IgD-negative memory B cell (primary cell): Measurements from ENCODE around the gene PDE11A. TPM values are rescaled to one million over a fixed set of nuclear protein-coding genes. Genes with fewer than 3 reads are reported as not detected.

Experiments
- H3K27ac Mint-ChIP-seq, 3 donors: one replicate each; pipeline ENCODE4 v1.8.0; 2020 to 2022; ENCODE audit warnings: mild to moderate bottlenecking in 3 of 3, mixed read lengths in 3 of 3, moderate library complexity in 1 of 3
- H3K27me3 Mint-ChIP-seq: one replicate; pipeline ENCODE4 v1.8.0; 2021; ENCODE audit warnings: mixed read lengths
- H3K36me3 Mint-ChIP-seq: one replicate; pipeline ENCODE4 v1.8.0; 2020; ENCODE audit warnings: mild to moderate bottlenecking, mixed read lengths
- H3K4me1 Mint-ChIP-seq, 3 donors: one replicate each; pipeline ENCODE4 v1.8.0; 2020 to 2022; ENCODE audit warnings: mixed read lengths in 3 of 3, mild to moderate bottlenecking in 1 of 3
- H3K4me3 Mint-ChIP-seq, 4 donors: one replicate each; pipeline ENCODE4 v1.8.0; 2020 to 2022; ENCODE audit warnings: mild to moderate bottlenecking in 4 of 4, mixed read lengths in 4 of 4, moderate library complexity in 3 of 4
- H3K9me3 Mint-ChIP-seq, 3 donors: one replicate each; pipeline ENCODE4 v1.8.0; 2020 to 2021; ENCODE audit warnings: mixed read lengths in 3 of 3, mild to moderate bottlenecking in 1 of 3
- polyA plus RNA-seq: library from polyadenylated mRNA; unstranded; fragments of 300-500 nt; fragmentation: Illumina TruSeq; gene quantifications from one replicate; pipeline ENCODE4 v1.2.3, GENCODE V29; 2021

PDE11A gene
- polyA plus RNA-seq, 1 donor from 2014 or later: not detected

DNA sequence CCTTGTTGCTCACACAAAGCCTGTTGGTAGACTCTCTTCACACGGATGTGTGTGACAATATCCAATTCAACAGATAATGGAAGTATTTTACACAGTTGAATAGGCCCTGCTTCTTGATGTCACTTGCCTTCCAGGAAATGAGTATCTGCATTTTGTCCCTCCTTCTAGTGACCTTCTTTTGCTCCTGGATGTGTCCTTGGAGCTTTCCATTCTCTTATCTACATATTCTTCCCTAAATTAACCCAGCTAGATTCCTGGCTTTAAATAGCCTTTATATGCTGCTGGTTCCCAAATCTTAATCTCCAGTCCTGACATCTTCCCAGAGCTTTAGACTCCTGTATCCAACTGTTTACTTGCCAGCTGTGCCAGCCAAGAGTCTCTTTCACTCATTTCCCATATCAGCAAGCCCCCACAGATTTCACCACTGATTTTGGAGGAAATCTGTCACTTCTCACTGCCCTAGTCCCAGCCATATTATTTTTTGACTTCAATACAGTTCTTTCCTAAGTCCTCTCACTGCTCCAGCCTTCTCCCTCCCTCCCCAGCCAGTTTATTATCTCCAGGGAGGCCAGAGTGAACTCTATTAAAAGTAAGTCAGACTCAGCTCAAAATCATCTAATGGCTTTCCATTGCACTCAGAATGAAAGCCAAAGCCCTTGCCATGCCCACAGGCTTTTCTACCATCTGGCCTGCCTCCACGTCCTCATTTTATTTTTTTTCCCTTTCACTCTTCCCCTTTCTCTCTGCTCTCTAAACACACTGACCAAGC lies 170.0 kb downstream of the PDE11A start:
- H3K36me3 Mint-ChIP-seq: no peaks in the 10 kb centered on the region
- H3K27me3 Mint-ChIP-seq: peaks cover 8% of the 10 kb centered on the region
- no peak overlapping the region for H3K27ac Mint-ChIP-seq
- H3K4me3 Mint-ChIP-seq: no peak overlapping the region
- no peaks in the 10 kb centered on the region for H3K4me1 Mint-ChIP-seq
- no peaks in the 10 kb centered on the region for H3K9me3 Mint-ChIP-seq

DNA sequence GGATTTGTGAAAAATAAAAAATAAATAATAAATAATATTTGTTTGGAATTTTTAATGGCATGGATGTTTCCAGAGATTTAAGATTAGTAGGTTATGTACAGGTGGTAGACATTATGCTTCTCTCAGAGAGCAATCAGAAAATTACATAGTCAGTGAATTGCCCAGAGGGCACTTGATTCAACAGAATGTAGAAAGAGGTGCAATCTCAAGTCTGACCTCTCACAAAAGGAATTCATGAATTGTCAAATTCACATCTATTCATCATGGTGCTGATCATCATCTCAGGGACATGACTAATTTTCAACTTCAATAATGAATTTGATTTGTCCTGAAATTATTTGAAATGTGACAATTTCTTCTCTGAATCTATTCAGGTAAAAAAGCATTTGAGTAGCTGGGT lies 172.5 kb downstream of the PDE11A start:
- no peak overlapping the region for H3K27ac Mint-ChIP-seq
- H3K9me3 Mint-ChIP-seq: no peaks in the 10 kb centered on the region
- no peaks in the 10 kb centered on the region for H3K36me3 Mint-ChIP-seq
- no peaks in the 10 kb centered on the region for H3K4me1 Mint-ChIP-seq
- peaks cover 2% of the 10 kb centered on the region for H3K27me3 Mint-ChIP-seq
- H3K4me3 Mint-ChIP-seq: no peak overlapping the region

DNA sequence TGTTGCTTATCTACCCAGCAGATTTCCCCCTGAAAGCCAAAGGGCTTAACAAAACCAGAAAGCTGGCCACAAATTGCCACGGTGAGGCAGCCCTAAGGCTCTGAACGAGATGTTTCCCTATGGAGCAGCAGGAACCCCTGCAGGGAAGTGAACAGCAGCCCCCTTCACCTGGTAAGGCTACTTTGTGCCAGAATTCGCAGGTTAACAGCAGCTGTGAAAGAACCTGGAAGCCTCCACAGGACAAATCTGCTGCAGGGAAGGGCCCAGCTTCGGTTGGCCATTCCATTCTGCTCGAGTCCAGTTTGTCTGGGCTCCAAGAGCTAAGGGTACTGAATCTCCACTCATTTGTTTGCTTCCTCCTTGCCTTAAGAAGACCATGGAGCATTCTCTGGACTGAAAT lies 175.3 kb downstream of the PDE11A start:
- no peak overlapping the region for H3K27ac Mint-ChIP-seq
- H3K4me1 Mint-ChIP-seq: no peaks in the 10 kb centered on the region
- no peaks in the 10 kb centered on the region for H3K9me3 Mint-ChIP-seq
- H3K27me3 Mint-ChIP-seq: peaks cover 3% of the 10 kb centered on the region
- H3K4me3 Mint-ChIP-seq: no peak overlapping the region
- H3K36me3 Mint-ChIP-seq: no peaks in the 10 kb centered on the region

DNA sequence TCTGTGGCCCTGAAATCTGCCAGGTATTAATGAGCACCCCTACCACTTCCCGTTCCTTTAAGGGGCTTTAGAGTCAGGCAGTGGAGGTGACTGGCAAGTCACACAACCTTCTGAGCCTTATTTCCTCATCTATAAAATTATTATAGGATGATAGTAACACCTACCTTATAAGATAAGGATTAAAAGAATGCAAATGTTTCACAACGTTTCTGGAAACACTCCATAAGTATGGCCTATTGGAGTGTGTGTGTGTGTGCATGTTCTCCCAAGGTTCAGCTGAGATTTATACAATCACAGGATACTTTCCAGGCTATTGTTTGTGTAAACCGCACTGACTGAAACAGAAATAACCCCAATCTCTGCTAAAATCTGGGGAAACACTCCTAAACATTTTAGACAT lies 176.0 kb downstream of the PDE11A start:
- H3K9me3 Mint-ChIP-seq: no peaks in the 10 kb centered on the region
- no peaks in the 10 kb centered on the region for H3K36me3 Mint-ChIP-seq
- H3K27ac Mint-ChIP-seq: no peak overlapping the region
- no peak overlapping the region for H3K4me3 Mint-ChIP-seq
- H3K4me1 Mint-ChIP-seq: no peaks in the 10 kb centered on the region
- peaks cover 3% of the 10 kb centered on the region for H3K27me3 Mint-ChIP-seq

DNA sequence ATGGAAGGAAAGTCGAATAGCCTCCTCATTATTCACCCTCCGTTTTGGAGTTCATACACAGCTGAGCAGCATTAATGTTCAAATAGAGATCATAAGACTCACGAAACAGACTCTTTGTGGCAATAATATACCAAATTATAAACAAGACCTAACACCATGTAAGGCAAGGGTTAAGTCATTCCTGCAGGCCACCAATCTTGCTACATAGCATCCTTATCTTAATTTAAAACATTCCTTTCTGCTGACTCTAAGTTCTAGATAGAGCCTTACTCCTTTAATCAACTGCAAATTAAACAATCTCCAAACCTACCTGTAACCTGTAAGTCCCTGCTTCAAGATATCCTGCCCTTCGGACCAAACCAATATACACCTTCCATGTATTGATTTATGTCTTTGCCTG lies 178.0 kb downstream of the PDE11A start:
- H3K4me1 Mint-ChIP-seq: no peaks in the 10 kb centered on the region
- no peaks in the 10 kb centered on the region for H3K36me3 Mint-ChIP-seq
- peaks cover 3% of the 10 kb centered on the region for H3K27me3 Mint-ChIP-seq
- no peak overlapping the region for H3K27ac Mint-ChIP-seq
- no peak overlapping the region for H3K4me3 Mint-ChIP-seq
- no peaks in the 10 kb centered on the region for H3K9me3 Mint-ChIP-seq

DNA sequence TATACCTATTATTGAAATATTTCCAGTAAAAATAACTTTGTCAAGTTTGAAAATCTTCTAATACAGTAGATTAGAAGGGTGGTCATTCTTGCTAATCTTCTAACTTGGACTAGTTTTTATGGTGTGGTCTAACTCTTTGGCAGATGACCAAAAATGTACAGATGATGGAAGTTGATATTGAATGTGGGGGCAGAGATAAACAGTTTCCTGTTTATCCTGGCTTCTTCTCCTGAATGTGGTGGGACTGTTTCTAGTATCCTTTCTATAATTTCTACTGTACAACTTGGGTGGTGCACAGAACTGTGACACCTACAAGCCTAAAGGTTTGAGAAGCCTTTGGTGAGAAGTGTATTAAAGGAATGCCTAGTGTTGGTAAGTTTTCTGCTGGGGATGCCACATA lies 178.7 kb downstream of the PDE11A start:
- no peak overlapping the region for H3K4me3 Mint-ChIP-seq
- no peaks in the 10 kb centered on the region for H3K36me3 Mint-ChIP-seq
- no peaks in the 10 kb centered on the region for H3K9me3 Mint-ChIP-seq
- no peak overlapping the region for H3K27ac Mint-ChIP-seq
- H3K27me3 Mint-ChIP-seq: peaks cover 3% of the 10 kb centered on the region
- no peaks in the 10 kb centered on the region for H3K4me1 Mint-ChIP-seq

DNA sequence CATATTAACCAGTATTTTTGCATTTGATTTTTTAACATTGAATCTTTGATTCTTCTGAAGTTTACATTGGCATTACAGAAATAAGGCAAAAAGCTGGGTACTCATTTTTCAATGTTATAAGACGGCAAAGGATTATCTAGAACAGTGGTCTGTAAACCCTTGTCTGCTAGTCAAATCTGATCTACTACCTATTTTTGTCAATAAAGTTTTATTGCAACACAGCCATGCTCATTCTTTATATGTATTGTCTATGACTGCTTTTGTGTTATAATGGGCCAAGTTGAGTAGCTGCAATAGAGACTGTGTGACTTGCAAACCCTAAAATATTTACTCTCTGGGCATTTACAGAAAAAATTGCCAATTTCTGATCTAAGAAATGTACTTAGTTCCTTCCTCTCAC lies 181.0 kb downstream of the PDE11A start:
- Mint-ChIP-seq H3K9me3 (no peaks in the 10 kb centered on the region), H3K36me3 (no peaks in the 10 kb centered on the region), H3K4me3 (no peak overlapping the region), H3K4me1 (no peaks in the 10 kb centered on the region), H3K27me3 (peaks cover 5% of the 10 kb centered on the region), H3K27ac (no peak overlapping the region)

DNA sequence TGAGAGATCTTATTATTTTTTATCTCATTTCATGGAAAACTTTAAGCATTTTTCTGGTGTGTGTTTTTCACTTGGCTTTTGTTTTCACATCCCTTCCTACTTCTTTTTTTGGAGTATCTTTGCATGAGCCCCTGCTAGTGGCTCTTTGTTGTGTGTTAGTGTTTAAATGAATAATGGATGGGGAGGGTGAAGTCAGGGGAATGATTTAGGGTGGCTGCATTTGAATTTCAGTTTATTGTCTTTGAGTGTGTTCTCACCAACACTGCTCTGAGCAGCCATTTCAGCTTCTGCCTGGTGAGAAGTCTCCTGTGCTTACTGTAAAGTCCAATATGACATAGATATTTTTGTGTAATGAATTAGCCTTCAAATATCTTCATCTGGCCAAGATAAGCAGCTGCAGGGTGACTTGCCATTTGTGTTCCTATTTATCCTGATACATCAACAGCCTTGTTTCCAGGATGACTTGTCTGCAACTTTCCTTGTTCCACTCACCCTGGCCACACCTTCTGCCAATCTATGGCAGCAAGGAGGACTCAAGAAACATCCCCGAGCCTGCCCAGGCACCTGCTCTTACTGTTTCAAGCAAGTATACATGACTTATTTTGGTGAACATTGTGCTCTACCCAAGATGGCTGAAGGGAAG lies 182.6 kb downstream of the PDE11A start:
- no peak overlapping the region for H3K4me3 Mint-ChIP-seq

DNA sequence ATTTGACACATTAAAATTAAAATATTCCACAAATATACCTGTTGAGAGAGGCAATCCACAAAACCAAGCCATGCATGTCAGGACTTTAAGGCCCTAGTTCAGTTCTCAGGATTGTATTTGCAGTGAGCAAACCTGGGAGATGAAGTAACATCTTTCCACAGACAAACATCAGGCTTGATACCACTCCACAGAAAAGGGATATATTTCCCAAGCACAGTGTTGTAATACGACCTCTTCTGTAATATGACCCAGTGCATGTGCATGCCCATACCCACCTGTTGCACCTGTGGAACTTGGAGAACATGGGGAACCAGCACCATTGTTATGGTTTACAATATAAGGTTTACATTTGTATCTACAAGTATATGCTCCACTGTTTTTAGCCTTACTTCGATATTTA lies 184.0 kb downstream of the PDE11A start:
- no peaks in the 10 kb centered on the region for H3K36me3 Mint-ChIP-seq
- no peaks in the 10 kb centered on the region for H3K4me1 Mint-ChIP-seq
- peaks cover 5% of the 10 kb centered on the region for H3K27me3 Mint-ChIP-seq
- H3K27ac Mint-ChIP-seq: no peak overlapping the region
- no peak overlapping the region for H3K4me3 Mint-ChIP-seq
- H3K9me3 Mint-ChIP-seq: peaks cover 0 to under 1% (median 0%) of the 10 kb centered on the region in 3 donors

More for the DNA sequence above, 182.6 kb downstream of the PDE11A start:
- Mint-ChIP-seq H3K36me3 (no peaks in the 10 kb centered on the region), H3K27ac (no peak overlapping the region), H3K27me3 (peaks cover 5% of the 10 kb centered on the region), H3K4me1 (no peaks in the 10 kb centered on the region), H3K9me3 (no peaks in the 10 kb centered on the region)

DNA sequence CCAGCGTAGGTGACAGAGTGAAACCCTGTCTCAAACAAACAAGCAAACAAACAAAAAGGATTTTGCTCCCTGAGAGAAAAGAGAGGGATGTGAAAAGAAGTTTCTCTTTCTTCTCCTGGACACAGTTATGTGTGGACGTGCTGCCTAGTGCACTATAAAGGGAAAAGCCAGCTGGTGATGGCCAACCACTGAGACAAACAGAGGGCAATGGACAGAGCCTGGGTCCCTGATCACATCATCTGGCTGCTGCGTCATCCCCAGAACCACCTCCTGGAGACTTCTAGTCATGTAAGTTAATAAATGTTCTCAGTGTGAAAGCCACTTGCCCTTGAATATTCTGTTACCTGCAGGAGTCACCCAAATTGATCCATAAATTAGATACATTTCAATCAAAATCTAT lies 184.9 kb downstream of the PDE11A start:
- Mint-ChIP-seq H3K27ac (no peak overlapping the region), H3K9me3 (peaks cover 0 to 2% (median 0%) of the 10 kb centered on the region in 3 donors), H3K27me3 (peaks cover 3% of the 10 kb centered on the region), H3K4me1 (no peaks in the 10 kb centered on the region), H3K4me3 (no peak overlapping the region), H3K36me3 (no peaks in the 10 kb centered on the region)

DNA sequence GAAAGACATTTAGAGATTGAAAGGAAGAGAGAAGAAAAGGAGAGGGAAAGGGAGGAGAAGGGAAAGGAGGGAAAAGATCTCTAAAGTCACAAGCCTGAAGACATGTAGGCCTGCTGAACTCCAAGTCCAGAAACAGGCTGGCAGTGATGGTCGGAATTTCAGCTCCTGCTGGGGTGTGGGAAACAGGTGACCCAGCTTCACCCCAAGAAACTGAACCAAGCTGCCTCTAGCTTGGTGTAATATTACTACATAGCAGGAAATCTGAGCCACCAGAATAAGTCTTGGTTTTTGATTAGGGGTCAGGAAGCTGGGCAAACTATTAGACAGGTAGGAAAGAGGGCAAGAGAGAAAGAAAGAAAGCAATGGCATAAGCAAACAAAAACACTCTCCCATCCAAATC lies 185.8 kb downstream of the PDE11A start:
- no peak overlapping the region for H3K27ac Mint-ChIP-seq
- no peak overlapping the region for H3K4me3 Mint-ChIP-seq
- H3K27me3 Mint-ChIP-seq: peaks cover 2% of the 10 kb centered on the region
- H3K36me3 Mint-ChIP-seq: no peaks in the 10 kb centered on the region
- no peaks in the 10 kb centered on the region for H3K4me1 Mint-ChIP-seq
- peaks cover 0 to 2% (median 0%) of the 10 kb centered on the region in 3 donors for H3K9me3 Mint-ChIP-seq

DNA sequence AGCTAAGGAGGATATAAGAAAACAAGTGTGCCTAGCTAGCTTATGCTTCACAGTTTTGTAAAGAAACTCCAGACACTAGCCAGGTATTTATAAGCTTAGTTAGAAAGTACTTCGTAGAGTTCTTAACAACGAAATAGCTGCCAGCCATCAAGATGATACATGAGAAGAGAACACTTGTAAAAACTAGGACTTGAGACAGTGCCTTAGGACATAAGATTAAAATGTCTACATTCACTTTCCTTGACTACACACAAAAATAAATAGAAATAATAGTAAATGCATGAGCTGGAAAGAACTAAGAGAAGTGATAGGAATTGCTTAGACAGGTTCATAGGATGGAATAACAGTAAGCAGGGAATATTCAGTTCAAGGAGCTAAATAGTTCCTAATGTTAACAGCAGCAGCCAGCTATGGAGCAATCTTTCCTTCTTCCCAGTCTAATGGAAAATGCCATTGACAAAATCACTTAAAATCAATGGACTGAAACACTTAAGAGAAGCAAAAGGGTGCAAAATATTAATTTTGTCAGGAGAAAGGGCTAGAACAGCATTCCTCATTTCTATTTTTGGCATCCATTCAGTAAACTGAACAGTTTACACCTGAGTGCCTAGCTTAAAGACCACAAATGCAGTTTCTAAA lies 186.6 kb downstream of the PDE11A start:
- Mint-ChIP-seq H3K36me3 (no peaks in the 10 kb centered on the region), H3K4me1 (no peaks in the 10 kb centered on the region), H3K9me3 (peaks cover 0 to 3% (median 2%) of the 10 kb centered on the region in 3 donors), H3K4me3 (no peak overlapping the region), H3K27ac (no peak overlapping the region), H3K27me3 (peaks cover 2% of the 10 kb centered on the region)

DNA sequence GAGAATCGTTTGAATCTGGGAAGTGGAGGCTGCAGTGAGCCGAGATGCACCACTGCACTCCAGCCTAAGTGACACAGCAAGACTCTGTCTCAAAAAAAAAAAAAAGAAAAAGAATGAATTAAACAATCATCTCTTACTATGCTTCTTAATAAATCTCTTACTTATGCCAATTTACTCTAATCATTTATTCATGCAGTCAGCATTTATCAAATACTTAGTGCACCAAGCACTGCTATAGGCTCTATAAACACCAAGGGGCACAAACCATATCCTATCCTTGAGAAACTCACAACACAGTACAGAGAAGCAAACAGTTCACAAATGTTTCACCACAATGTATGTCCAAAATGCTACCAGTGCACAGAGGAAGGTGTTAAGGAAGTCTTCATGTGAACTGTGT lies 189.4 kb downstream of the PDE11A start:
- Mint-ChIP-seq H3K4me1 (no peaks in the 10 kb centered on the region), H3K9me3 (peaks cover 0 to 6% (median 2%) of the 10 kb centered on the region in 3 donors), H3K36me3 (no peaks in the 10 kb centered on the region), H3K27me3 (peaks cover 5% of the 10 kb centered on the region), H3K4me3 (no peak overlapping the region), H3K27ac (no peak overlapping the region)

DNA sequence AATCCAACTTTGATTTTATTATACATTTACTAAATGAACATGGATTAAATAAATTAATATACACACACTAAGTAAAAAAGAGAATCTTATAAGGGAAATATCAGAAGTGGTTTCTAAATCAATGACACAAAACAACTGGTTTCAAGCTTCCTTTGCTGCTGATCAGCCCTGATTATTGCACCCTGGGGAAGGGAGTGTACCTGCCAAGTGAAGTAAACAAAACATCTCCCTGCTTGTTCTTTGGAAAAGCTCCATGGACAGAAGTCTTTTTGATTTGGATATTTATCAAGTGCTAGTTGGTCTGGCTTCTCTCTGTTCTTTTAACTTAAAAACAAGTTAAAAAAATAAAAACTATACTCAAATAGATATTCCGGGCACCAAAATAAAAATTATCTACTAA lies 190.1 kb downstream of the PDE11A start:
- H3K4me1 Mint-ChIP-seq: no peaks in the 10 kb centered on the region
- no peaks in the 10 kb centered on the region for H3K36me3 Mint-ChIP-seq
- H3K27me3 Mint-ChIP-seq: peaks cover 5% of the 10 kb centered on the region
- peaks cover 0 to 6% (median 2%) of the 10 kb centered on the region in 3 donors for H3K9me3 Mint-ChIP-seq
- H3K4me3 Mint-ChIP-seq: no peak overlapping the region
- no peak overlapping the region for H3K27ac Mint-ChIP-seq

DNA sequence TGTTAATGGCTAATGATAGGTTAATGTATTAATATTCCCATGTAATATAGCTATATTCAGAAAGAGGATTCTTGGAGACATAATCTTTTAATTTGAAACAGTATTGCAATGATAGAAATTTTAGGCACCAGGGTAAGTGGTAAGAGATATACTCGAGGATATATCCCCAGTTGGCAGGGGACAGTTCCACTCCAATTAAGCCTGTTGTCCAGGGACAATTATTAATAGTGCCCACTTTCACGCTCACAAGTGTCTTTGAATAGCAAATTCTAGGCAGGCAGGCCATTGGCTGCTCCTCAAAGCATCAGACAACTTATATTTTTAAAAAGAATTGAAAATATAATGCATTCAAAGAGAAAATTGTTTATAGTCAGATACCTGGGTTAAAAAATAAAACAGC lies 190.7 kb downstream of the PDE11A start:
- H3K36me3 Mint-ChIP-seq: no peaks in the 10 kb centered on the region
- no peaks in the 10 kb centered on the region for H3K4me1 Mint-ChIP-seq
- H3K27me3 Mint-ChIP-seq: peaks cover 3% of the 10 kb centered on the region
- H3K27ac Mint-ChIP-seq: no peak overlapping the region
- peaks cover under 1 to 6% (median 2%) of the 10 kb centered on the region in 3 donors for H3K9me3 Mint-ChIP-seq
- H3K4me3 Mint-ChIP-seq: no peak overlapping the region
